Panc1 (cell line): Measurements from ENCODE around the gene CNOT4.

Experiments used
- POLR2AphosphoS5 ChIP-seq: IDR thresholded peaks from 2 replicates; pipeline ENCODE4 v1.6.1; 2012; ENCODE audit warnings: mild to moderate bottlenecking, low read depth, low read length, moderate library complexity
- SIN3A ChIP-seq: IDR thresholded peaks from 2 replicates; pipeline ENCODE4 v1.6.1; 2012; ENCODE audit warnings: low read depth, mild to moderate bottlenecking, low read length, moderate library complexity, borderline replicate concordance; ENCODE audit not compliant: insufficient read depth
- TCF7L2 ChIP-seq: IDR thresholded peaks from 2 replicates; pipeline ENCODE4 v1.6.1; 2011; ENCODE audit warnings: mild to moderate bottlenecking, low read depth, low read length, inconsistent platforms
- TF ChIP-seq, protein P1 (sequence below): fragments of 450-650 bp; IDR thresholded peaks from 2 replicates; pipeline ENCODE4 v1.5.1; 2017; ENCODE audit warnings: mild to moderate bottlenecking
- TF ChIP-seq, protein P2 (sequence below), 2 experiments: IDR thresholded peaks; 2 replicates each; pipeline ENCODE4 v1.6.1; 2011 to 2012; ENCODE audit warnings: low read depth in 2 of 2, control low read depth in 1 of 2, low read length in 1 of 2, mild to moderate bottlenecking in 1 of 2, moderate library complexity in 1 of 2; ENCODE audit not compliant: insufficient read depth in 1 of 2

DNA sequence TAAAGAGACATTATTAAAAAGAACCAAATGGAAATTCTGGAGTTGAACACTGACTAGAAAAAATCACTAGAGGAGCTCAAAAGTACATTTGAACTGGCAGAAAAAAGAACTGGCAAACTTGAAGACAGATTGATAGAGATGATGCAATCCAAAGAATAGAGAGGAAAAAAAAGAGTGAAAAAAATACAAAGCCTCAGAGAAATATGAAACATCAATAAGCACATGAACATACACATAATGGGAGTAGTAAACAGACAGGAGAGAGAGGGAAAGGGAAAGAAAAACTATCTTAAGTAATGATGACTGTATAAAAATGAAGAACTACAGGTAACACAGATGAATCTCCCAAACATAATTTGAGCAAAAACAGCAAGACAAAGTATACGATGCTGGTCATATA is 61.1 kb downstream of the CNOT4 start:
- no peak for TF ChIP-seq POLR2AphosphoS5
- TF ChIP-seq, protein P1, sequence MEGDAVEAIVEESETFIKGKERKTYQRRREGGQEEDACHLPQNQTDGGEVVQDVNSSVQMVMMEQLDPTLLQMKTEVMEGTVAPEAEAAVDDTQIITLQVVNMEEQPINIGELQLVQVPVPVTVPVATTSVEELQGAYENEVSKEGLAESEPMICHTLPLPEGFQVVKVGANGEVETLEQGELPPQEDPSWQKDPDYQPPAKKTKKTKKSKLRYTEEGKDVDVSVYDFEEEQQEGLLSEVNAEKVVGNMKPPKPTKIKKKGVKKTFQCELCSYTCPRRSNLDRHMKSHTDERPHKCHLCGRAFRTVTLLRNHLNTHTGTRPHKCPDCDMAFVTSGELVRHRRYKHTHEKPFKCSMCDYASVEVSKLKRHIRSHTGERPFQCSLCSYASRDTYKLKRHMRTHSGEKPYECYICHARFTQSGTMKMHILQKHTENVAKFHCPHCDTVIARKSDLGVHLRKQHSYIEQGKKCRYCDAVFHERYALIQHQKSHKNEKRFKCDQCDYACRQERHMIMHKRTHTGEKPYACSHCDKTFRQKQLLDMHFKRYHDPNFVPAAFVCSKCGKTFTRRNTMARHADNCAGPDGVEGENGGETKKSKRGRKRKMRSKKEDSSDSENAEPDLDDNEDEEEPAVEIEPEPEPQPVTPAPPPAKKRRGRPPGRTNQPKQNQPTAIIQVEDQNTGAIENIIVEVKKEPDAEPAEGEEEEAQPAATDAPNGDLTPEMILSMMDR = no peak
- TF ChIP-seq TCF7L2 = no peak
- TF ChIP-seq, protein P2, sequence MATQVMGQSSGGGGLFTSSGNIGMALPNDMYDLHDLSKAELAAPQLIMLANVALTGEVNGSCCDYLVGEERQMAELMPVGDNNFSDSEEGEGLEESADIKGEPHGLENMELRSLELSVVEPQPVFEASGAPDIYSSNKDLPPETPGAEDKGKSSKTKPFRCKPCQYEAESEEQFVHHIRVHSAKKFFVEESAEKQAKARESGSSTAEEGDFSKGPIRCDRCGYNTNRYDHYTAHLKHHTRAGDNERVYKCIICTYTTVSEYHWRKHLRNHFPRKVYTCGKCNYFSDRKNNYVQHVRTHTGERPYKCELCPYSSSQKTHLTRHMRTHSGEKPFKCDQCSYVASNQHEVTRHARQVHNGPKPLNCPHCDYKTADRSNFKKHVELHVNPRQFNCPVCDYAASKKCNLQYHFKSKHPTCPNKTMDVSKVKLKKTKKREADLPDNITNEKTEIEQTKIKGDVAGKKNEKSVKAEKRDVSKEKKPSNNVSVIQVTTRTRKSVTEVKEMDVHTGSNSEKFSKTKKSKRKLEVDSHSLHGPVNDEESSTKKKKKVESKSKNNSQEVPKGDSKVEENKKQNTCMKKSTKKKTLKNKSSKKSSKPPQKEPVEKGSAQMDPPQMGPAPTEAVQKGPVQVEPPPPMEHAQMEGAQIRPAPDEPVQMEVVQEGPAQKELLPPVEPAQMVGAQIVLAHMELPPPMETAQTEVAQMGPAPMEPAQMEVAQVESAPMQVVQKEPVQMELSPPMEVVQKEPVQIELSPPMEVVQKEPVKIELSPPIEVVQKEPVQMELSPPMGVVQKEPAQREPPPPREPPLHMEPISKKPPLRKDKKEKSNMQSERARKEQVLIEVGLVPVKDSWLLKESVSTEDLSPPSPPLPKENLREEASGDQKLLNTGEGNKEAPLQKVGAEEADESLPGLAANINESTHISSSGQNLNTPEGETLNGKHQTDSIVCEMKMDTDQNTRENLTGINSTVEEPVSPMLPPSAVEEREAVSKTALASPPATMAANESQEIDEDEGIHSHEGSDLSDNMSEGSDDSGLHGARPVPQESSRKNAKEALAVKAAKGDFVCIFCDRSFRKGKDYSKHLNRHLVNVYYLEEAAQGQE (IDR thresholded peaks at IDR 0.05; ENCODE audit: insufficient read depth in 1 of 2, low read depth in 2 of 2, low read length in 1 of 2) = no peak
- TF ChIP-seq SIN3A = no peak
